K562 (cell line): ENCODE measurements around the gene FANCC. TPM values are rescaled to one million over a fixed set of nuclear protein-coding genes. Genes with fewer than 3 reads are reported as not detected.

Experiments used
- ATAC-seq: fragments of 200-7000 bp; cut with Tn5 transposase; 3 replicates; pipeline ENCODE4 v1.9.1; 2020; ENCODE audit warnings: moderate library complexity
- BruUV-seq: library from RNA; stranded (reverse); fragments of 400-500 nt; replicated peaks from 2 replicates; lab custom pipeline; 2021; lab: Mats Ljungman, UMichigan
- CTCF ChIA-PET: fragments of 300-600 bp; formaldehyde crosslinking; extraction: SDS; loops from one replicate; lab custom pipeline; 2021; ENCODE audit warnings: low intra/inter-chr PET ratio; lab: Yijun Ruan, JAX
- POLR2A ChIA-PET: fragments of 300-600, 350-650 bp; sonication (Branson Sonifier 250); formaldehyde crosslinking; extraction: SDS; loops from one replicate; lab custom pipeline; 2021; ENCODE audit warnings: antibody characterized with exemption, inconsistent platforms; lab: Yijun Ruan, JAX
- DNase-seq, 4 experiments: peaks; one replicate each; pipeline versions ENCODE4 v3.0.0 to v3.0.0-alpha.2; 2011 to 2018; ENCODE audit warnings: low spot score in 3 of 4, mixed read lengths in 3 of 4; ENCODE audit errors: extremely low read depth in 1 of 4
- FAIRE-seq: peaks from 2 replicates; lab custom pipeline; 2011; peaks lifted over from hg19 to GRCh38; lab: Jason Lieb, UNC
- H2AFZ ChIP-seq: 2 replicates; pipeline ENCODE4 v1.6.0; 2011; ENCODE audit warnings: low read depth, low read length, control low read depth, inconsistent platforms
- H3K27ac ChIP-seq: fragments of 200-600 bp; 3 replicates; pipeline ENCODE4 v1.8.0; 2011; ENCODE audit warnings: low read depth, mild to moderate bottlenecking, control low read depth, inconsistent platforms, low read length, moderate library complexity, mixed read lengths; ENCODE audit errors: extremely low read depth
- H3K27me3 ChIP-seq, 2 experiments: fragments of 300-600 bp in 1 of 2; 2 replicates in 1 of 2; 3 replicates in 1 of 2; pipeline versions ENCODE4 v1.6.0 to v1.8.0; 2011; ENCODE audit warnings: inconsistent platforms in 2 of 2, low read length in 2 of 2, mild to moderate bottlenecking in 1 of 2, mixed read lengths in 1 of 2, moderate library complexity in 1 of 2; ENCODE audit not compliant: control insufficient read depth in 2 of 2, insufficient read depth in 2 of 2
- H3K36me3 ChIP-seq: fragments of 300-600 bp; 3 replicates; pipeline ENCODE4 v1.8.0; 2011; ENCODE audit warnings: mild to moderate bottlenecking, low read length, inconsistent platforms; ENCODE audit not compliant: control insufficient read depth, insufficient read depth
- H3K4me1 ChIP-seq, 2 experiments: fragments of 200-600 bp in 1 of 2; replicated peaks in 1 of 2; 2 replicates in 1 of 2; 3 replicates in 1 of 2; pipeline versions ENCODE4 v1.5.1 to v1.8.0; 2011; ENCODE audit warnings: inconsistent platforms in 2 of 2, low read length in 2 of 2, mild to moderate bottlenecking in 1 of 2, mixed read lengths in 1 of 2, moderate library complexity in 1 of 2; ENCODE audit not compliant: control insufficient read depth in 2 of 2, insufficient read depth in 2 of 2
- H3K4me2 ChIP-seq: 2 replicates; pipeline ENCODE4 v1.6.1; 2011; ENCODE audit warnings: low read length, control low read depth, inconsistent platforms, mixed read lengths; ENCODE audit not compliant: insufficient read depth
- H3K4me3 ChIP-seq: fragments of 200-600 bp; sonication (generic), shearing (Covaris generic); 2 replicates; pipeline ENCODE4 v1.5.1; 2016; ENCODE audit warnings: control low read depth, inconsistent platforms
- H3K79me2 ChIP-seq: fragments of 200-600 bp; 3 replicates; pipeline ENCODE4 v1.8.0; 2011; ENCODE audit warnings: low read length, inconsistent platforms; ENCODE audit not compliant: control insufficient read depth, insufficient read depth
- H3K9ac ChIP-seq, 2 experiments: 2 replicates each; pipeline versions ENCODE4 v1.6.0 to v1.6.1; 2011; ENCODE audit warnings: low read depth in 2 of 2, low read length in 2 of 2, control low read depth in 1 of 2, inconsistent platforms in 1 of 2, mild to moderate bottlenecking in 1 of 2, mixed read lengths in 1 of 2; ENCODE audit not compliant: insufficient read depth in 1 of 2
- H3K9me1 ChIP-seq: one replicate; pipeline ENCODE4 v1.6.0; 2011; ENCODE audit warnings: inconsistent platforms, mild to moderate bottlenecking, low read length, moderate library complexity; ENCODE audit not compliant: control insufficient read depth, insufficient read depth
- H3K9me3 ChIP-seq: replicated peaks from 2 replicates; pipeline ENCODE4 v1.5.1; 2011; ENCODE audit warnings: low read depth, low read length, inconsistent platforms; ENCODE audit not compliant: control insufficient read depth, insufficient read depth
- H4K20me1 ChIP-seq: replicated peaks from 2 replicates; pipeline ENCODE4 v1.6.1; 2011; ENCODE audit warnings: low read length, inconsistent platforms, mixed read lengths; ENCODE audit not compliant: control insufficient read depth, insufficient read depth
- E2F1 ChIP-seq: sonication (generic); formaldehyde crosslinking; IDR thresholded peaks from 2 replicates; pipeline ENCODE4 v1.8.1; 2023; ENCODE audit warnings: mild to moderate bottlenecking, missing genetic modification reagents, moderate library complexity
- FOXJ3 ChIP-seq: sonication (generic); formaldehyde crosslinking; IDR thresholded peaks from 2 replicates; pipeline ENCODE4 v1.4.0; 2020; ENCODE audit warnings: mild to moderate bottlenecking, missing genetic modification reagents
- GTF2E2 ChIP-seq: fragments of 200-800 bp; sonication (Bioruptor generic); IDR thresholded peaks from 2 replicates; pipeline ENCODE4 v1.6.1; 2016; ENCODE audit warnings: missing genetic modification characterization, missing compliant biosample characterization
- HNRNPUL1 ChIP-seq: fragments of 200-400 bp; formaldehyde crosslinking; IDR thresholded peaks from 2 replicates; pipeline ENCODE4 v1.6.1; 2017; ENCODE audit warnings: low read length
- NR1H2 ChIP-seq: sonication (generic); formaldehyde crosslinking; IDR thresholded peaks from 2 replicates; pipeline ENCODE4 v1.4.0; 2020; ENCODE audit warnings: mild to moderate bottlenecking, missing genetic modification reagents
- POLR2AphosphoS2 ChIP-seq: IDR thresholded peaks from 2 replicates; pipeline ENCODE4 v1.6.1; 2012; ENCODE audit warnings: low read length, improper control_type of control experiment
- SMAD2 ChIP-seq: fragments of 150-350 bp; IDR thresholded peaks from 2 replicates; pipeline ENCODE4 v1.6.1; 2014; ENCODE audit warnings: low read depth, mild to moderate bottlenecking, low read length
- TEAD4 ChIP-seq, 2 experiments: sonication (generic) in 1 of 2; formaldehyde crosslinking in 1 of 2; IDR thresholded peaks; 2 replicates each; pipeline versions ENCODE4 v1.6.1 to v1.8.0; 2012 to 2022; ENCODE audit warnings: borderline replicate concordance in 1 of 2, inconsistent platforms in 1 of 2, low read length in 1 of 2, mild to moderate bottlenecking in 1 of 2, missing genetic modification reagents in 1 of 2
- U2AF1 ChIP-seq: fragments of 200-400 bp; formaldehyde crosslinking; optimal IDR thresholded peaks from 2 replicates; pipeline ENCODE3; 2017; ENCODE audit warnings: mild to moderate bottlenecking, low read depth, low read length, moderate library complexity
- ZNF512 ChIP-seq: IDR thresholded peaks from 2 replicates; pipeline ENCODE4 v1.6.1; 2016; ENCODE audit warnings: missing genetic modification characterization, missing compliant biosample characterization
- WGBS: fragments of 100-300 bp; shearing (Covaris generic); methylation state at CpG from one replicate; pipeline ENCODE4 v1.1.6; 2016; ENCODE audit warnings: low coverage, mixed read lengths; ENCODE audit not compliant: insufficient coverage; ENCODE audit errors: missing lambda C conversion rate; 5-methylcytosine and 5-hydroxymethylcytosine counted together
- in situ Hi-C: fragments of 300-500 bp; cut with MboI; formaldehyde crosslinking; loops from 4 replicates; pipeline ENCODE4 v1.15.0; 2018; ENCODE audit warnings: inconsistent platforms, mixed read lengths
- intact Hi-C: fragments of 100-400 bp; cut with micrococcal nuclease; formaldehyde crosslinking; loops from 2 replicates; pipeline ENCODE4 v1.14.2; 2022
- polyA plus RNA-seq, 8 experiments: library from polyadenylated mRNA; depleted of rRNA in 4 of 8; stranded (reverse) in 5 of 8; unstranded in 3 of 8; fragments of >200 nt; fragmentation: Nextera tagmentation in 2 of 8; fragmentation: Illumina TruSeq in 1 of 8; extraction: Ambion mirVana in 2 of 8; extraction: Trizol in 1 of 8; gene quantifications; 2 replicates each; pipeline versions ENCODE4 v1.2.1 to v1.2.3, GENCODE V29; 2011 to 2014; ENCODE audit warnings: inconsistent platforms in 1 of 8, missing spikeins in 1 of 8
- total RNA-seq, 7 experiments: library from RNA; depleted of rRNA in 6 of 7; stranded (reverse); fragments of >200 nt in 6 of 7; fragmentation: Illumina TruSeq in 2 of 7; extraction: Trizol in 2 of 7; gene quantifications; 2 replicates each; pipeline versions ENCODE4 v1.2.1 to v1.2.3, GENCODE V29; 2011 to 2021; ENCODE audit warnings: low replicate concordance in 1 of 7
- TF ChIP-seq, protein P1 (sequence below): fragments of 450-650 bp; formaldehyde crosslinking; IDR thresholded peaks from 2 replicates; pipeline ENCODE4 v1.4.0; 2020; ENCODE audit warnings: mild to moderate bottlenecking, moderate library complexity
- TF ChIP-seq, protein P2 (sequence below): sonication (generic); formaldehyde crosslinking; IDR thresholded peaks from 2 replicates; pipeline ENCODE4 v1.8.0; 2022; ENCODE audit warnings: mild to moderate bottlenecking, missing genetic modification reagents

FANCC gene
- total and polyA plus RNA-seq, 9 of the 15 experiments (the other 6 are each of a cell fraction or from before 2014, with no cell fraction given): 4.6 to 18.4 (median 14.2) TPM

DNA sequence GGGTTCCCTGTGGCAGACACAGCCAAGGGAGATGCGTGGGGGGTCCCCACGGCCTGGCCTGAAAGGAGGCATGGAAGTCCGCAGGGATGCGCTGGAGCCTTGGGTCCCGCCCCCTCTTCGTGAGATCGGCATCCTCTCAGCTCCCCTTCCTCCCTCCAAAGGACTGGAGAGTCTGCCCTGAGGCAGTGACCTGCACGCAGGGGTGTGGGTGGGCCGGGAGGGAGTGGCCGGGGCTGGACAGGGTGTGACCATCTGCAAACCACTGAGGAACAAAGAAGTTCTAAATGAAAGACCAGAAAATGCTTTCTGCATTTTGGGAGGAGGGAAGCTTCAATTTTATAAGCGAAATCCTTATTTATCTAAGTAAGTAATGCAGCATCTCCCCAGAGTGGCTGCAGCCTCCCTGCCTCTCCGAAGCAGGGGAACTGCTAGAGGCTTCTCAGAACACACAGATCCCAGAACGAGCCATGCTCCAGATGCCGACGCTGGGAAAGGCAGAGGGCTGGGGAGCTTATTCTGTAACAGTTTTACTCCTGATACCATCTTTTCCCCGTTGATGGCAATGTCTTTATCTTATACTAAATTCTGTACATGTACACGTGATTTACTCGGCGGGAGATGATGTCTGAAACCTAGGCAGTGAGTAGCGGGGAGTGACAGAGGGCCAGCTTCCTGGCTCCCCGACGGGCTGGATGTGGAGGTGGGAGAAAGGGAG is 221.7 kb downstream of the FANCC start:
- H3K4me3 ChIP-seq: no peak overlapping the region
- WGBS: 40% methylated on average over 22 of the region's 22 CpGs
- no peak for FAIRE-seq

More for the DNA sequence above, 221.7 kb downstream of the FANCC start:
- Histone ChIP-seq H3K4me1 (peaks cover 0 to 31% of the 10 kb centered on the region in 2 experiments; a peak in 3 of 5 replicates), H3K79me2 (no peaks in the 10 kb centered on the region), H3K9me3 (no peaks in the 10 kb centered on the region), H2AFZ (no peak overlapping the region), H3K9me1 (no peaks in the 10 kb centered on the region), H3K4me2 (no peak overlapping the region), H3K36me3 (peaks cover 6% of the 10 kb centered on the region; the same call in 1 of the 3 replicates), H3K9ac (no peak overlapping the region), H3K27me3 (no peaks in the 10 kb centered on the region)
- ChIA-PET CTCF (no interaction called here), POLR2A (interaction anchor here (0.5 kb wide), 1 partner anchor 14 kb away, joined by 3 read pairs; no protein-coding TSS in a partner anchor)
- in situ Hi-C loops: no loop called here
- no peak for ATAC-seq
- TF ChIP-seq, protein P1, sequence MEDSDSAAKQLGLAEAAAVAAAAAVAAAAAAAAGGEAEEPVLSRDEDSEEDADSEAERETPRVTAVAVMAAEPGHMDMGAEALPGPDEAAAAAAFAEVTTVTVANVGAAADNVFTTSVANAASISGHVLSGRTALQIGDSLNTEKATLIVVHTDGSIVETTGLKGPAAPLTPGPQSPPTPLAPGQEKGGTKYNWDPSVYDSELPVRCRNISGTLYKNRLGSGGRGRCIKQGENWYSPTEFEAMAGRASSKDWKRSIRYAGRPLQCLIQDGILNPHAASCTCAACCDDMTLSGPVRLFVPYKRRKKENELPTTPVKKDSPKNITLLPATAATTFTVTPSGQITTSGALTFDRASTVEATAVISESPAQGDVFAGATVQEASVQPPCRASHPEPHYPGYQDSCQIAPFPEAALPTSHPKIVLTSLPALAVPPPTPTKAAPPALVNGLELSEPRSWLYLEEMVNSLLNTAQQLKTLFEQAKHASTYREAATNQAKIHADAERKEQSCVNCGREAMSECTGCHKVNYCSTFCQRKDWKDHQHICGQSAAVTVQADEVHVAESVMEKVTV (CRISPR knock-in tag): no peak
- TF ChIP-seq, protein P2, sequence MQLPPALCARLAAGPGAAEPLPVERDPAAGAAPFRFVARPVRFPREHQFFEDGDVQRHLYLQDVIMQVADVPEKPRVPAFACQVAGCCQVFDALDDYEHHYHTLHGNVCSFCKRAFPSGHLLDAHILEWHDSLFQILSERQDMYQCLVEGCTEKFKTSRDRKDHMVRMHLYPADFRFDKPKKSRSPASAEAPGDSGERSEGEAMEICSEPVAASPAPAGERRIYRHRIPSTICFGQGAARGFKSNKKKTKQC (CRISPR knock-in tag): no peak
- no peak for TF ChIP-seq FOXJ3 (CRISPR knock-in tag)
- TF ChIP-seq HNRNPUL1: no peak
- TF ChIP-seq SMAD2: no peak
- no peak for TF ChIP-seq ZNF512 (tag)
- TF ChIP-seq GTF2E2 (tag): no peak
- no peak for TF ChIP-seq POLR2AphosphoS2
- TF ChIP-seq E2F1 (CRISPR knock-in tag): no peak
- TF ChIP-seq NR1H2 (CRISPR knock-in tag): no peak
- TF ChIP-seq TEAD4 (IDR thresholded peaks at IDR 0.05; ENCODE audit: low read length): no peak
- no peak for TF ChIP-seq TEAD4 (CRISPR knock-in tag; IDR thresholded peaks at IDR 0.05; ENCODE audit: borderline replicate concordance)
- TF ChIP-seq U2AF1: no peak
- TF ChIP-seq, all 486 proteins: peak for 0
- H4K20me1 ChIP-seq: peaks cover 4% of the 10 kb centered on the region; the same call in 1 of the 2 replicates
- H3K27ac ChIP-seq: no peak overlapping the region
- BruUV-seq: no TSS peak
- no peak for DNase-seq
- intact Hi-C loops: loop anchor here (10.0 kb wide), 1 partner anchor 311 kb away; no protein-coding TSS in a partner anchor
